K562 (cell line): ENCODE results near the gene DMD. TPM values are rescaled to one million over a fixed set of nuclear protein-coding genes. Genes with fewer than 3 reads are reported as not detected.

Experiments used
- ATAC-seq: fragments of 200-7000 bp; cut with Tn5 transposase; 3 replicates; pipeline ENCODE4 v1.9.1; 2020; ENCODE audit warnings: moderate library complexity
- BruUV-seq: library from RNA; stranded (reverse); fragments of 400-500 nt; replicated peaks from 2 replicates; lab custom pipeline; 2021; lab: Mats Ljungman, UMichigan
- CTCF ChIA-PET: fragments of 300-600 bp; formaldehyde crosslinking; extraction: SDS; loops from one replicate; lab custom pipeline; 2021; ENCODE audit warnings: low intra/inter-chr PET ratio; lab: Yijun Ruan, JAX
- POLR2A ChIA-PET: fragments of 300-600, 350-650 bp; sonication (Branson Sonifier 250); formaldehyde crosslinking; extraction: SDS; loops from one replicate; lab custom pipeline; 2021; ENCODE audit warnings: antibody characterized with exemption, inconsistent platforms; lab: Yijun Ruan, JAX
- DNase-seq, 4 experiments: peaks; one replicate each; pipeline versions ENCODE4 v3.0.0 to v3.0.0-alpha.2; 2011 to 2018; ENCODE audit warnings: low spot score in 3 of 4, mixed read lengths in 3 of 4; ENCODE audit errors: extremely low read depth in 1 of 4
- FAIRE-seq: peaks from 2 replicates; lab custom pipeline; 2011; peaks lifted over from hg19 to GRCh38; lab: Jason Lieb, UNC
- H2AFZ ChIP-seq: 2 replicates; pipeline ENCODE4 v1.6.0; 2011; ENCODE audit warnings: low read depth, low read length, control low read depth, inconsistent platforms
- H3K27ac ChIP-seq: fragments of 200-600 bp; 3 replicates; pipeline ENCODE4 v1.8.0; 2011; ENCODE audit warnings: low read depth, mild to moderate bottlenecking, control low read depth, inconsistent platforms, low read length, moderate library complexity, mixed read lengths; ENCODE audit errors: extremely low read depth
- H3K27me3 ChIP-seq, 2 experiments: fragments of 300-600 bp in 1 of 2; 2 replicates in 1 of 2; 3 replicates in 1 of 2; pipeline versions ENCODE4 v1.6.0 to v1.8.0; 2011; ENCODE audit warnings: inconsistent platforms in 2 of 2, low read length in 2 of 2, mild to moderate bottlenecking in 1 of 2, mixed read lengths in 1 of 2, moderate library complexity in 1 of 2; ENCODE audit not compliant: control insufficient read depth in 2 of 2, insufficient read depth in 2 of 2
- H3K36me3 ChIP-seq: fragments of 300-600 bp; 3 replicates; pipeline ENCODE4 v1.8.0; 2011; ENCODE audit warnings: mild to moderate bottlenecking, low read length, inconsistent platforms; ENCODE audit not compliant: control insufficient read depth, insufficient read depth
- H3K4me1 ChIP-seq, 2 experiments: fragments of 200-600 bp in 1 of 2; replicated peaks in 1 of 2; 2 replicates in 1 of 2; 3 replicates in 1 of 2; pipeline versions ENCODE4 v1.5.1 to v1.8.0; 2011; ENCODE audit warnings: inconsistent platforms in 2 of 2, low read length in 2 of 2, mild to moderate bottlenecking in 1 of 2, mixed read lengths in 1 of 2, moderate library complexity in 1 of 2; ENCODE audit not compliant: control insufficient read depth in 2 of 2, insufficient read depth in 2 of 2
- H3K4me2 ChIP-seq: 2 replicates; pipeline ENCODE4 v1.6.1; 2011; ENCODE audit warnings: low read length, control low read depth, inconsistent platforms, mixed read lengths; ENCODE audit not compliant: insufficient read depth
- H3K4me3 ChIP-seq: fragments of 200-600 bp; sonication (generic), shearing (Covaris generic); 2 replicates; pipeline ENCODE4 v1.5.1; 2016; ENCODE audit warnings: control low read depth, inconsistent platforms
- H3K79me2 ChIP-seq: fragments of 200-600 bp; 3 replicates; pipeline ENCODE4 v1.8.0; 2011; ENCODE audit warnings: low read length, inconsistent platforms; ENCODE audit not compliant: control insufficient read depth, insufficient read depth
- H3K9ac ChIP-seq, 2 experiments: 2 replicates each; pipeline versions ENCODE4 v1.6.0 to v1.6.1; 2011; ENCODE audit warnings: low read depth in 2 of 2, low read length in 2 of 2, control low read depth in 1 of 2, inconsistent platforms in 1 of 2, mild to moderate bottlenecking in 1 of 2, mixed read lengths in 1 of 2; ENCODE audit not compliant: insufficient read depth in 1 of 2
- H3K9me1 ChIP-seq: one replicate; pipeline ENCODE4 v1.6.0; 2011; ENCODE audit warnings: inconsistent platforms, mild to moderate bottlenecking, low read length, moderate library complexity; ENCODE audit not compliant: control insufficient read depth, insufficient read depth
- H3K9me3 ChIP-seq: replicated peaks from 2 replicates; pipeline ENCODE4 v1.5.1; 2011; ENCODE audit warnings: low read depth, low read length, inconsistent platforms; ENCODE audit not compliant: control insufficient read depth, insufficient read depth
- H4K20me1 ChIP-seq: replicated peaks from 2 replicates; pipeline ENCODE4 v1.6.1; 2011; ENCODE audit warnings: low read length, inconsistent platforms, mixed read lengths; ENCODE audit not compliant: control insufficient read depth, insufficient read depth
- BACH1 ChIP-seq: fragments of 200-800 bp; sonication (Bioruptor generic); IDR thresholded peaks from 2 replicates; pipeline ENCODE4 v1.6.1; 2016; ENCODE audit warnings: missing genetic modification characterization, missing compliant biosample characterization
- ILF3 ChIP-seq: fragments of 450-650 bp; IDR thresholded peaks from 2 replicates; pipeline ENCODE4 v1.6.1; 2018; ENCODE audit warnings: antibody characterized with exemption, mild to moderate bottlenecking, moderate library complexity, borderline replicate concordance
- MLLT1 ChIP-seq, 2 experiments: fragments of 450-650 bp; IDR thresholded peaks; 2 replicates each; pipeline ENCODE4 v1.6.1; 2016
- ZNF239 ChIP-seq: fragments of 250-450 bp; sonication (Bioruptor Pico); IDR thresholded peaks from 2 replicates; pipeline ENCODE4 v1.4.0; 2020; ENCODE audit warnings: mild to moderate bottlenecking
- WGBS: fragments of 100-300 bp; shearing (Covaris generic); methylation state at CpG from one replicate; pipeline ENCODE4 v1.1.6; 2016; ENCODE audit warnings: low coverage, mixed read lengths; ENCODE audit not compliant: insufficient coverage; ENCODE audit errors: missing lambda C conversion rate; 5-methylcytosine and 5-hydroxymethylcytosine counted together
- in situ Hi-C: fragments of 300-500 bp; cut with MboI; formaldehyde crosslinking; loops from 4 replicates; pipeline ENCODE4 v1.15.0; 2018; ENCODE audit warnings: inconsistent platforms, mixed read lengths
- intact Hi-C: fragments of 100-400 bp; cut with micrococcal nuclease; formaldehyde crosslinking; loops from 2 replicates; pipeline ENCODE4 v1.14.2; 2022
- polyA plus RNA-seq, 8 experiments: library from polyadenylated mRNA; depleted of rRNA in 4 of 8; stranded (reverse) in 5 of 8; unstranded in 3 of 8; fragments of >200 nt; fragmentation: Nextera tagmentation in 2 of 8; fragmentation: Illumina TruSeq in 1 of 8; extraction: Ambion mirVana in 2 of 8; extraction: Trizol in 1 of 8; gene quantifications; 2 replicates each; pipeline versions ENCODE4 v1.2.1 to v1.2.3, GENCODE V29; 2011 to 2014; ENCODE audit warnings: inconsistent platforms in 1 of 8, missing spikeins in 1 of 8
- total RNA-seq, 7 experiments: library from RNA; depleted of rRNA in 6 of 7; stranded (reverse); fragments of >200 nt in 6 of 7; fragmentation: Illumina TruSeq in 2 of 7; extraction: Trizol in 2 of 7; gene quantifications; 2 replicates each; pipeline versions ENCODE4 v1.2.1 to v1.2.3, GENCODE V29; 2011 to 2021; ENCODE audit warnings: low replicate concordance in 1 of 7
- TF ChIP-seq, protein P1 (sequence below): fragments of 450-650 bp; IDR thresholded peaks from 2 replicates; pipeline ENCODE4 v1.6.1; 2018; ENCODE audit warnings: mild to moderate bottlenecking, low read depth; ENCODE audit not compliant: partially characterized antibody

Gene DMD
- total and polyA plus RNA-seq, 9 of the 15 experiments (the other 6 are each of a cell fraction or from before 2014, with no cell fraction given), result 3.8 to 20.4 (median 11.4) TPM

DNA sequence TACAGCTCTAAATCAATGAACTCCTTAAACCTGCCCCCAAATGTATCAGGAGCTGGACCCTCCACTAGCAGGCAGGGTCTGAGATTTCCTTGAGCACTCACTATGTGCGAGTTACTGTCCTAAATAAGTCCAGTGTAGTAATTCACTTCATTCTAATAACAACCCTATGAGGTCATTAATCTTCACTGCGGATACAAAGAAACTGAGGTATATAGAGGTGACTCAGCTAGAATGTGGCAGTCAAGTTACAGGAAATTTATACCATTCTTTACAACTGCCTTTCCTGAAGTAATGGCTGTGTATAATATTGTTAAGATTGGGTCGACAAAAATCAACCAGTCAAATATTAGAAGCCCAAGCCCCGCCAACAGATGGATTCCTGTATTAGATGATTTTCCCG is 1665.6 kb downstream of the DMD start:
- H3K9me1 ChIP-seq, result no peaks in the 10 kb centered on the region
- H2AFZ ChIP-seq, result no peak overlapping the region
- DNase-seq, result no peak
- no peak overlapping the region for H3K4me2 ChIP-seq
- POLR2A ChIA-PET, result no interaction called here
- no peak overlapping the region for H3K27ac ChIP-seq
- H3K4me1 ChIP-seq, result no peaks in the 10 kb centered on the region; a peak in 1 of 5 replicates
- no peaks in the 10 kb centered on the region for H3K36me3 ChIP-seq
- H3K27me3 ChIP-seq, result no peaks in the 10 kb centered on the region
- no peak overlapping the region for H3K9ac ChIP-seq
- H3K79me2 ChIP-seq, result no peaks in the 10 kb centered on the region
- intact Hi-C loops, result no loop called here
- H4K20me1 ChIP-seq, result no peaks in the 10 kb centered on the region
- ATAC-seq, result no peak
- in situ Hi-C loops, result no loop called here
- CTCF ChIA-PET, result no interaction called here
- no peaks in the 10 kb centered on the region for H3K9me3 ChIP-seq
- no peak for FAIRE-seq
- no TSS peak for BruUV-seq
- no peak overlapping the region for H3K4me3 ChIP-seq
- TF ChIP-seq ZNF239 (CRISPR knock-in tag) (no peak), ILF3 (no peak), BACH1 (tag) (no peak), MLLT1 (IDR thresholded peaks at IDR 0.05) (no peak)
- TF ChIP-seq, protein P1, sequence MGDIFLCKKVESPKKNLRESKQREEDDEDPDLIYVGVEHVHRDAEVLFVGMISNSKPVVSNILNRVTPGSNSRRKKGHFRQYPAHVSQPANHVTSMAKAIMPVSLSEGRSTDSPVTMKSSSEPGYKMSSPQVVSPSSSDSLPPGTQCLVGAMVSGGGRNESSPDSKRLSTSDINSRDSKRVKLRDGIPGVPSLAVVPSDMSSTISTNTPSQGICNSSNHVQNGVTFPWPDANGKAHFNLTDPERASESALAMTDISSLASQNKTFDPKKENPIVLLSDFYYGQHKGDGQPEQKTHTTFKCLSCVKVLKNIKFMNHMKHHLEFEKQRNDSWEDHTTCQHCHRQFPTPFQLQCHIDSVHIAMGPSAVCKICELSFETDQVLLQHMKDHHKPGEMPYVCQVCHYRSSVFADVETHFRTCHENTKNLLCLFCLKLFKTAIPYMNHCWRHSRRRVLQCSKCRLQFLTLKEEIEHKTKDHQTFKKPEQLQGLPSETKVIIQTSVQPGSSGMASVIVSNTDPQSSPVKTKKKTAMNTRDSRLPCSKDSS, result no peak
- 45% methylated on average over 5 of the region's 5 CpGs for WGBS
